Measurements from ENCODE around the gene BMP5.

GRCh38 chr6:55870181-55870813 is 5.1 kb downstream of the BMP5 start:
- TF ChIP-seq REST (IDR thresholded peaks at IDR 0.05; ENCODE audit: low read depth) (no peak), EP300 (IDR thresholded peaks at IDR 0.05; ENCODE audit: borderline replicate concordance) (no peak)
